Activated CD4-positive, alpha-beta memory T cell treated with anti-CD3 and anti-CD28 coated beads for 36 hours (primary cell): ENCODE measurements around the gene ARMH4. TPM values are rescaled to one million over a fixed set of nuclear protein-coding genes. Genes with fewer than 3 reads are reported as not detected.

ENCODE experiments used
- CTCF ChIA-PET: fragments of 350-600 bp; sonication (Branson Sonifier 250); formaldehyde crosslinking; loops from one replicate; lab custom pipeline; 2021; ENCODE audit warnings: antibody characterized with exemption, inconsistent platforms; lab: Charles Lee
- POLR2A ChIA-PET: fragments of 350-600 bp; sonication (Branson Sonifier 250); formaldehyde crosslinking; loops from one replicate; lab custom pipeline; 2021; ENCODE audit warnings: antibody characterized with exemption; lab: Charles Lee
- DNase-seq: peaks from one replicate; pipeline ENCODE4 v3.0.0-alpha.2; 2020
- H3K27ac Mint-ChIP-seq: one replicate; pipeline ENCODE4 v1.8.0; 2021; ENCODE audit warnings: mixed read lengths
- H3K27me3 Mint-ChIP-seq: one replicate; pipeline ENCODE4 v1.8.0; 2021; ENCODE audit warnings: mixed read lengths
- H3K36me3 Mint-ChIP-seq: one replicate; pipeline ENCODE4 v1.8.0; 2021; ENCODE audit warnings: mixed read lengths
- H3K4me1 Mint-ChIP-seq: one replicate; pipeline ENCODE4 v1.8.0; 2021; ENCODE audit warnings: low read depth, mixed read lengths
- H3K4me3 Mint-ChIP-seq: one replicate; pipeline ENCODE4 v1.8.0; 2021; ENCODE audit warnings: mild to moderate bottlenecking, mixed read lengths
- H3K9me3 Mint-ChIP-seq: one replicate; pipeline ENCODE4 v1.8.0; 2021; ENCODE audit warnings: mixed read lengths
- intact Hi-C: fragments of 100-400 bp; cut with micrococcal nuclease; formaldehyde crosslinking; loops from one replicate; pipeline ENCODE4 v1.15.1; 2023
- total RNA-seq, 2 experiments: library from RNA; stranded (reverse); gene quantifications; one replicate each; pipeline ENCODE4 v1.2.3, GENCODE V29; 2021

Gene ARMH4
- total RNA-seq, 2 experiments from 2014 or later = 0.29 TPM; not detected in 1

- CTCF ChIA-PET = no interaction called here
- Mint-ChIP-seq H3K9me3 (no peaks in the 10 kb centered on the region), H3K4me3 (no peak overlapping the region), H3K27me3 (peaks cover 3% of the 10 kb centered on the region), H3K36me3 (no peaks in the 10 kb centered on the region), H3K27ac (no peak overlapping the region), H3K4me1 (no peaks in the 10 kb centered on the region)
- DNase-seq = no peak
- POLR2A ChIA-PET = no interaction called here
- intact Hi-C loops = no loop called here
Measured at GRCh38 chr14:58068306-58068705, 83.7 kb downstream of the ARMH4 start.

GRCh38 chr14:58066115-58066514, 85.9 kb downstream of the ARMH4 start:
- H3K27me3 Mint-ChIP-seq = peaks cover 3% of the 10 kb centered on the region
- no peaks in the 10 kb centered on the region for H3K4me1 Mint-ChIP-seq
- no peak for DNase-seq
- ChIA-PET CTCF (no interaction called here), POLR2A (no interaction called here)
- no peak overlapping the region for H3K27ac Mint-ChIP-seq
- H3K4me3 Mint-ChIP-seq = no peak overlapping the region
- no peaks in the 10 kb centered on the region for H3K9me3 Mint-ChIP-seq
- H3K36me3 Mint-ChIP-seq = no peaks in the 10 kb centered on the region
- intact Hi-C loops = no loop called here

GRCh38 chr14:58061581-58061980, 90.4 kb downstream of the ARMH4 start:
- Mint-ChIP-seq H3K27me3 (peaks cover 3% of the 10 kb centered on the region), H3K9me3 (no peaks in the 10 kb centered on the region), H3K4me1 (no peaks in the 10 kb centered on the region), H3K27ac (no peak overlapping the region), H3K36me3 (no peaks in the 10 kb centered on the region), H3K4me3 (no peak overlapping the region)
- CTCF ChIA-PET = no interaction called here
- no peak for DNase-seq
- POLR2A ChIA-PET = no interaction called here
- intact Hi-C loops = no loop called here

GRCh38 chr14:58060898-58061297, 91.1 kb downstream of the ARMH4 start:
- no peak for DNase-seq
- POLR2A ChIA-PET = no interaction called here
- Mint-ChIP-seq H3K4me1 (no peaks in the 10 kb centered on the region), H3K9me3 (no peaks in the 10 kb centered on the region), H3K27ac (no peak overlapping the region), H3K4me3 (no peak overlapping the region), H3K36me3 (no peaks in the 10 kb centered on the region), H3K27me3 (peaks cover 3% of the 10 kb centered on the region)
- intact Hi-C loops = no loop called here
- CTCF ChIA-PET = no interaction called here

GRCh38 chr14:58060077-58060476, 91.9 kb downstream of the ARMH4 start:
- DNase-seq = no peak
- Mint-ChIP-seq H3K27me3 (peaks cover 4% of the 10 kb centered on the region), H3K4me1 (no peaks in the 10 kb centered on the region), H3K9me3 (no peaks in the 10 kb centered on the region), H3K27ac (no peak overlapping the region), H3K4me3 (no peak overlapping the region), H3K36me3 (no peaks in the 10 kb centered on the region)
- intact Hi-C loops = no loop called here
- CTCF ChIA-PET = interaction anchor here (0.7 kb wide), 1 partner anchor 26 kb away, joined by 3 read pairs; no protein-coding TSS in a partner anchor
- POLR2A ChIA-PET = no interaction called here

DNA sequence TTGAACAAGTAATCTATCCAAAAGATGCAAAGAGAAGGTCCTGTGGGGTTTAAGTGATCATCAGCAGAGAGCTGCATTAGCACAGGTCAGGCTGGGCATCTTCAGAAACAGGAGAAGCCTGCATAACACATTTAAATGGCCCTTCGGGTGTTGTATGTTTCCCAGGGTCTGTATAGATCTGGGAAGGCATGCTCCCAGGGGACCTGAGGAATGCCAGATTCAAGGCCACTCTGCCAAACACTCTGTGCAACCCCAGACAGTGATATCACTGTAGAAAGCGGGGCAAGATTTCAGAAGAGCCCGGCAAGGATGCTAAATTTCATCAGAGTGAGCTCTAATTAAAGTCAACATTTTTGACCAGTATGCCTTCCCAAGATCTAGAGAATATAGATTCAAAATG, 92.9 kb downstream of the ARMH4 start:
- Mint-ChIP-seq H3K4me3 (no peak overlapping the region), H3K36me3 (no peaks in the 10 kb centered on the region), H3K4me1 (no peaks in the 10 kb centered on the region), H3K27ac (no peak overlapping the region), H3K9me3 (no peaks in the 10 kb centered on the region), H3K27me3 (peaks cover 7% of the 10 kb centered on the region)
- intact Hi-C loops = no loop called here
- no peak for DNase-seq
- ChIA-PET POLR2A (no interaction called here), CTCF (no interaction called here)

- DNase-seq = no peak
- Mint-ChIP-seq H3K27me3 (peaks cover 4% of the 10 kb centered on the region), H3K4me3 (no peak overlapping the region), H3K27ac (no peak overlapping the region), H3K9me3 (no peaks in the 10 kb centered on the region), H3K4me1 (no peaks in the 10 kb centered on the region), H3K36me3 (no peaks in the 10 kb centered on the region)
- POLR2A ChIA-PET = no interaction called here
- CTCF ChIA-PET = interaction anchor here (1.6 kb wide), 1 partner anchor 18 kb away, joined by 5 read pairs; no protein-coding TSS in a partner anchor
- intact Hi-C loops = no loop called here
Measured at GRCh38 chr14:58055497-58056010, 96.5 kb downstream of the ARMH4 start.

- H3K9me3 Mint-ChIP-seq = no peaks in the 10 kb centered on the region
- DNase-seq = no peak
- intact Hi-C loops = no loop called here
- no peak overlapping the region for H3K4me3 Mint-ChIP-seq
- ChIA-PET POLR2A (no interaction called here), CTCF (no interaction called here)
- H3K27ac Mint-ChIP-seq = no peak overlapping the region
- no peaks in the 10 kb centered on the region for H3K4me1 Mint-ChIP-seq
- H3K36me3 Mint-ChIP-seq = no peaks in the 10 kb centered on the region
- peaks cover 4% of the 10 kb centered on the region for H3K27me3 Mint-ChIP-seq
Measured at GRCh38 chr14:58054100-58054499, 97.9 kb downstream of the ARMH4 start.

DNA sequence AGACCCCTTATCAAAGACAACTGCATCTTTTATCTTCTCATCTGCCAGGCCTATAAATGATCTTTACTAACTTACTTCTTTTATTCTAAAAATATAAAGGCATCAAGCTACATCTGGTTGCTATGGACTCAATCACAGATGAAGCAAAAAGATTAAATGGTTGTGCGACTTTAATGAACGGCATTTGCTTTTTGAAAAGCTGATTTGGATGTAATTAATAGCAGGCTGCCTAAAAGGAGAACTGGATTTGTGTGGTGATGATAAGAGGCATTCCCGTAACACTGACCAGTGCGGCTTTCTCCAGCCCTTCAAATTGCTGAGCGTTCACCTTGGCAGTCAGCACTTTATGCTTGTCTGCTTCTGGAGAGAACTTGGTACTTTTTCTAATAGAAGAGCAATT, 103.8 kb downstream of the ARMH4 start:
- ChIA-PET CTCF (no interaction called here), POLR2A (no interaction called here)
- Mint-ChIP-seq H3K36me3 (no peaks in the 10 kb centered on the region), H3K27ac (no peak overlapping the region), H3K9me3 (no peaks in the 10 kb centered on the region), H3K4me3 (no peak overlapping the region), H3K27me3 (no peaks in the 10 kb centered on the region), H3K4me1 (no peaks in the 10 kb centered on the region)
- no peak for DNase-seq
- intact Hi-C loops = no loop called here

- ChIA-PET CTCF (no interaction called here), POLR2A (no interaction called here)
- H3K27me3 Mint-ChIP-seq = no peaks in the 10 kb centered on the region
- H3K27ac Mint-ChIP-seq = no peak overlapping the region
- no peaks in the 10 kb centered on the region for H3K4me1 Mint-ChIP-seq
- no peak for DNase-seq
- intact Hi-C loops = no loop called here
- no peaks in the 10 kb centered on the region for H3K36me3 Mint-ChIP-seq
- H3K9me3 Mint-ChIP-seq = no peaks in the 10 kb centered on the region
- H3K4me3 Mint-ChIP-seq = no peak overlapping the region
Measured at GRCh38 chr14:58027904-58028303, 124.1 kb downstream of the ARMH4 start.

DNA sequence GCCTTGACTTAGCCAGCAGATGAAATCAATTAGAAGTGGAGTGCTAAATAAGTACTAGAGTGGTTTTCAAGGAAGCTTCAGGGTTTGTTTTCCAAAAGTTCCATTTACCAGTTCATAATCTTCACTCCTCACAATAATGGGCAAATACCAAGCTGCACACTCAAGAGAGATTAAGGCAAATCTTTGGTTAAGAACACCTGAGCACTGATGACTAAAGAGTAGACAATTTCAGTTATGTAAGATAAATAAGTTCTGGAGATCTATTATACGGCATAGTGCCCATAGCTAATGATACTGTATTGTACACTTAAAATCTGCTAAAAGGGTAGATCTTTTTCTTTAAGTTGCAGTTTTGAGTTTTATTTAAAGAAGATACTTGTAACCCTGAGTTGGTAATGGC, 125.0 kb downstream of the ARMH4 start:
- Mint-ChIP-seq H3K27ac (no peak overlapping the region), H3K4me1 (no peaks in the 10 kb centered on the region), H3K36me3 (no peaks in the 10 kb centered on the region), H3K4me3 (no peak overlapping the region), H3K27me3 (no peaks in the 10 kb centered on the region), H3K9me3 (no peaks in the 10 kb centered on the region)
- CTCF ChIA-PET = no interaction called here
- intact Hi-C loops = no loop called here
- DNase-seq = no peak
- POLR2A ChIA-PET = no interaction called here

GRCh38 chr14:58026219-58026618, 125.8 kb downstream of the ARMH4 start:
- no peaks in the 10 kb centered on the region for H3K27me3 Mint-ChIP-seq
- ChIA-PET CTCF (no interaction called here), POLR2A (no interaction called here)
- no peaks in the 10 kb centered on the region for H3K36me3 Mint-ChIP-seq
- intact Hi-C loops = no loop called here
- H3K4me3 Mint-ChIP-seq = no peak overlapping the region
- H3K27ac Mint-ChIP-seq = no peak overlapping the region
- no peaks in the 10 kb centered on the region for H3K4me1 Mint-ChIP-seq
- H3K9me3 Mint-ChIP-seq = no peaks in the 10 kb centered on the region
- DNase-seq = no peak

DNA sequence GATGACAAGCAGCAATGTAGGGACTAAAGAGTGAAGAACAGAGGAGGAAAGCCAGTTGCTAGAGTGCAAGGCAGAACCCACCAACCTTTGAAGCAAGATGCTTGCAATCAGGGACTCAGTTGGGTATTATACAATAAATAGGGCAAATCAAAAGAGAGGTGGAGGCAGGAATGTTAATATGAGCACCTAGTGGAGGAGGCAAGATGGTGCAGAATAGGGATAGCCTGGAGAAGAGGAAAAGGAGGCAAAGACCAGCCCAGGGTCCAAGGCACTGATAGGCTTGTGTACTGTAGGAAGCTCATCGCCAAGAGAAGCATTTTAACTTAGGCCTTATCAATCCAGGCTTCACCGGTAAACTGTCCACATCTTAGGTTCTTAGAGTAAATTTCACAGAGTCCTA, 137.2 kb downstream of the ARMH4 start:
- Mint-ChIP-seq H3K4me3 (no peak overlapping the region), H3K27ac (no peak overlapping the region), H3K27me3 (no peaks in the 10 kb centered on the region), H3K36me3 (no peaks in the 10 kb centered on the region), H3K9me3 (peaks cover 4% of the 10 kb centered on the region), H3K4me1 (no peaks in the 10 kb centered on the region)
- CTCF ChIA-PET = no interaction called here
- intact Hi-C loops = no loop called here
- no peak for DNase-seq
- POLR2A ChIA-PET = no interaction called here
